Measurements from ENCODE around the gene SEPTIN12.
"Not testable (repeated sequence)": the region's sequence is repeated elsewhere in the genome, so short reads cannot be mapped to it uniquely, and the experiment has no call there.

Gene SEPTIN12

DNA sequence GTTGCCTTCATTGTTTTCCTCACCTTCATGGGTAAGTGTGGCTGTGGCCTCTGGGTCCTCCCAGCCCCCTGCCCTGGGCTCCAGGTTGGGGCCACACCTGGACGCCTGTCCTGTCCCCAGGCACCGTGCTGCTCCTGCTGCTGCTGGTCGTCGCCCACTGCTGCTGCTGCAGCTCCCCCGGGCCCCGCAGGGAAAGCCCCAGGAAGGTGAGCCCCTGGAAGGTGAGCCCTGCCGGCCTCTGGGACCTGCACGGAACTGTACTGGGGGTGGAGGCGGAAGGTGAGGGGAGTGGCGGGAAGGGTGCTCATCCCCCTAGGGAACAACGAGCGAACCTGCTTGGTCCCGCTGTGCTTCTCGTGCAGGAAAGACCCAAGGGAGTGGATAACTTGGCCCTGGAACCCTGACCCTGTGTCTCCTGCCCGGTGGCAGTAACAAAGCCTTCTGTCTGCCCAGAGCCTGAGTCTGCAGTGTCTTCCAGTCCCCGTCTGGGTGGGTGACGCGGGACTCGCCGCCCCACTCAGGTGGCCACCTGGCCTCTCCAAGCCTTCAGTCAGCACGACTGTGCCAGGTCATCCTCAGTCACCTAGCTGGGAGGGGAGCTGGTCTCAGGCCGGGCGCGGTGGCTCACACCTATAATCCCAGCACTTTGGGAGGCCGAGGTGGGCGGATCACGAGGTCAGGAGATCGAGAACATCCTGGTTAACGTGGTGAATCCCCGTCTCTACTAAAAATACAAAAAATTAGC lies 7.9 kb upstream of the SEPTIN12 start:
- H3K4me3 ChIP-seq (ENCODE audit: insufficient read depth, low read depth, low read length): no peak overlapping the region
- H3K36me3 ChIP-seq (ENCODE audit: control insufficient read depth, insufficient read depth, low read length): peaks cover 5% of the 10 kb centered on the region
- no peaks in the 10 kb centered on the region for H3K9me3 ChIP-seq (ENCODE audit: control insufficient read depth, low read length)
- H3K27me3 ChIP-seq (ENCODE audit: control insufficient read depth, insufficient read depth, low read length, poor library complexity, severe bottlenecking): no peaks in the 10 kb centered on the region
- H3K4me1 ChIP-seq (ENCODE audit: control insufficient read depth, insufficient read depth, low read length): no peaks in the 10 kb centered on the region
- H3K27ac ChIP-seq (ENCODE audit: insufficient read depth, low read depth, low read length, poor library complexity, severe bottlenecking): no peak overlapping the region
- 90 to 92% methylated on average over 30 of the region's 30 CpGs for WGBS, 2 experiments

DNA sequence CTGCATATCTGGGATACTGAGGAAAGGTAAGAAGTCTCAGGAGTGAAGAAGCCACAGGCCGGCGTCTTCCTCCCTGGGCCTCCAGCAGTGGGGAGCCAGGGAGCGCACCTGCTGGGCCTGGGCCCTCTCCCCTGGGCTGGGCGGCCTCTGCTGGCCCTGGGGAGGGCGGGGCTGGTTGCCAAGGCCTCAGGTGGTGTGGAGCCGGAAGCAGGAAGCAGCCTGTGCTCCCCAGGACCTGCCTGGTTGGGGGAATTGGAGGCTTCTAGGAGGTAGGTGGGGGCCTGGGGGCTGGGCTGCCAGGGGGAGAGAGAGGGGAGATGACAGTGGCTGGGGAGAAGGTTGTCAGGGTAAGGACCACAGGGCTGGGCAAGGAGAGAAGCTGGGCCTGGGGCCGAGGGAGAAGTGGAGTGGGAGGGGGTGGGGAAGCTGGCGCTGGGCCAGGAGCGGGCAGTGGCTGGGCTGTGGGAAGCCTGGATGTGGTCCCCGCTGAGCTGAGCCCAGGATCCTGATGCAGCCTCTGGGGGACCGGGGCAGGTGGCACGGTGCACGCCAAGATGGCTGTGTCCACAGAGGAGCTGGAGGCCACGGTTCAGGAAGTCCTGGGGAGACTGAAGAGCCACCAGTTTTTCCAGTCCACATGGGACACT lies 7.2 kb upstream of the SEPTIN12 start, which contains the start of gene SMIM22:
Gene SMIM22 (plus strand): TSS at position 189 of the 647 bp plus-strand sequence. CDS start 366 bp downstream, at position 555.
- no peaks in the 10 kb centered on the region for H3K27me3 ChIP-seq (ENCODE audit: control insufficient read depth, insufficient read depth, low read length, poor library complexity, severe bottlenecking)
- WGBS, 2 experiments: 90 to 92% methylated on average over 14 of the region's 14 CpGs

DNA sequence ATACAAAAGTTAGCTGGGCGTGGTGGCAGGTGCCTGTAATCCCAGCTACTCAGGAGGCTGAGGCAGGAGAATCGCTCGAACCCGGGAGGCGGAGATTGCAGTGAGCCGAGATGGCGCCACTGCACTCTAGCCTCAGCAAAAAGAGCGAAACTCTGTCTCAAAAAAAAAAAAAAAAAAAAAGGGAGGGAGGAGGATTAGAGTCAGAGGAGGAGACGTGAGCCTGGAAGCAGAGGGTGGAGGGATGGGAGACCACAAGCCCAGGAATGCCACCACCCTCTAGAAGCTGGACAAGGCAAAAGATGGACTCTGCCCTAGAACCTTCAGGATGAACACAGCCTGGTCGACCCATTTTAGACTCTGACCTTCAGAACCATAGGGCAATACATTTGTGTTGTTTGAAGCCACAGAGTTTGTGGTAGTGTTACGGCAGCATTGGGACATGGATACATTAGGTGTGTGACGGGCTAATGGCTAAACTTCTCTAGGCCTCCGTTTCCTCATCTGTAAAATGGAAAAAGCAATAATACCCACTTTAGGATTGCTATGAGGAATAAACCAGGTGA lies 4.9 kb upstream of the SEPTIN12 start:
- Histone ChIP-seq H3K4me1 (ENCODE audit: control insufficient read depth, insufficient read depth, low read length) (peaks cover 2% of the 10 kb centered on the region), H3K27me3 (ENCODE audit: control insufficient read depth, insufficient read depth, low read length, poor library complexity, severe bottlenecking) (no peaks in the 10 kb centered on the region), H3K27ac (ENCODE audit: insufficient read depth, low read depth, low read length, poor library complexity, severe bottlenecking) (no peak overlapping the region), H3K4me3 (ENCODE audit: insufficient read depth, low read depth, low read length) (no peak overlapping the region), H3K9me3 (ENCODE audit: control insufficient read depth, low read length) (no peaks in the 10 kb centered on the region), H3K36me3 (ENCODE audit: control insufficient read depth, insufficient read depth, low read length) (no peaks in the 10 kb centered on the region)
- WGBS, 2 experiments: 83 to 86% methylated on average over 13 of the region's 13 CpGs

More for the DNA sequence above, 7.2 kb upstream of the SEPTIN12 start, which contains the start of gene SMIM22:
- no peak within 1 kb of the TSS for H3K27ac ChIP-seq (ENCODE audit: insufficient read depth, low read depth, low read length, poor library complexity, severe bottlenecking)
- no peaks in the 10 kb centered on the region for H3K4me1 ChIP-seq (ENCODE audit: control insufficient read depth, insufficient read depth, low read length)
- H3K9me3 ChIP-seq (ENCODE audit: control insufficient read depth, low read length): no peaks in the 10 kb centered on the region
- peaks cover 5% of the 10 kb centered on the region for H3K36me3 ChIP-seq (ENCODE audit: control insufficient read depth, insufficient read depth, low read length)
- H3K4me3 ChIP-seq (ENCODE audit: insufficient read depth, low read depth, low read length): no peak within 1 kb of the TSS

DNA sequence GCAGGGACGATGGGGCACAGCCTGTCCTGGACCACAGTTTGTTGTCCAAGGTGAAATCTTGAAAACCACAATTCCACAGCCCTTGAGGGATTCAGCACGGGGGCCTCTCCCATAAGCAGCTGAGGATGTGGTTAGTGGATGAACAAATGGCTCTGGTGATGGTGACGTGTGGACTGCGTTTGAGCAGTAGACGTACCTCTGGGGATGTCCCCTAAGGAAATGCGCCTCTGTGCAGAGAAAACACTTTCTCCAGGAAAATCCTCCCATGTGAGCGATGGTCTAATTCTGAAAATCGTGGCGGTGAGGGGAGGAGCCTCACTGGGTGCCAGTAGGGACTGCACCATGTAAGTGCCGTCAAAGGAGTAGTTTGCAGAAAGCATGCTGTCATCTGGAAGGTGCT lies 2.7 kb upstream of the SEPTIN12 start:
- Histone ChIP-seq H3K27ac (ENCODE audit: insufficient read depth, low read depth, low read length, poor library complexity, severe bottlenecking) (no peak overlapping the region), H3K36me3 (ENCODE audit: control insufficient read depth, insufficient read depth, low read length) (no peaks in the 10 kb centered on the region), H3K4me1 (ENCODE audit: control insufficient read depth, insufficient read depth, low read length) (peaks cover 6% of the 10 kb centered on the region), H3K4me3 (ENCODE audit: insufficient read depth, low read depth, low read length) (no peak overlapping the region), H3K9me3 (ENCODE audit: control insufficient read depth, low read length) (no peaks in the 10 kb centered on the region), H3K27me3 (ENCODE audit: control insufficient read depth, insufficient read depth, low read length, poor library complexity, severe bottlenecking) (no peaks in the 10 kb centered on the region)
- WGBS, 2 experiments: 90 to 91% methylated on average over 10 of the region's 10 CpGs

DNA sequence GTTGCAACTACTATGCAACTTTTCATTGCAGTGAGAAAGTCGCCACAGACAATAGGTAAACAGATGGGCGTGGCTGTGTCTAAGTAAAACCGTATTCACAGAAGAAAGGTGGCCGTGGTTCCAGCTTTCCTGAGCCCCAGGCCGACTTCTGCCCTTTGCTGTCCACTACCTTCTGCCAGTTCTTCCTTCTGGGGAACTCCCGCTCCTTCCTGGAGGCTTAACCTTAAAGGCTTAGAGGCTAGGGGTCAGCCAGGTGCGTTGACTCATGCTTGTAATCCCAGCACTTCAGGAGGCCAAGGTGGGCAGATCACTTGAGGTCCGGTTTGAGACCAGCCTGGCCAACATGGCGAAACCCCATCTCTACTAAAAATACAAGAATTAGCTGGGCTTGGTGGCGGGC lies 2.1 kb upstream of the SEPTIN12 start:
- no peaks in the 10 kb centered on the region for H3K27me3 ChIP-seq (ENCODE audit: control insufficient read depth, insufficient read depth, low read length, poor library complexity, severe bottlenecking)
- H3K27ac ChIP-seq (ENCODE audit: insufficient read depth, low read depth, low read length, poor library complexity, severe bottlenecking): no peak overlapping the region
- WGBS, 2 experiments: 87 to 92% methylated on average over 10 of the region's 10 CpGs
- H3K4me3 ChIP-seq (ENCODE audit: insufficient read depth, low read depth, low read length): no peak overlapping the region
- no peaks in the 10 kb centered on the region for H3K36me3 ChIP-seq (ENCODE audit: control insufficient read depth, insufficient read depth, low read length)
- H3K9me3 ChIP-seq (ENCODE audit: control insufficient read depth, low read length): no peaks in the 10 kb centered on the region
- H3K4me1 ChIP-seq (ENCODE audit: control insufficient read depth, insufficient read depth, low read length): peaks cover 6% of the 10 kb centered on the region

DNA sequence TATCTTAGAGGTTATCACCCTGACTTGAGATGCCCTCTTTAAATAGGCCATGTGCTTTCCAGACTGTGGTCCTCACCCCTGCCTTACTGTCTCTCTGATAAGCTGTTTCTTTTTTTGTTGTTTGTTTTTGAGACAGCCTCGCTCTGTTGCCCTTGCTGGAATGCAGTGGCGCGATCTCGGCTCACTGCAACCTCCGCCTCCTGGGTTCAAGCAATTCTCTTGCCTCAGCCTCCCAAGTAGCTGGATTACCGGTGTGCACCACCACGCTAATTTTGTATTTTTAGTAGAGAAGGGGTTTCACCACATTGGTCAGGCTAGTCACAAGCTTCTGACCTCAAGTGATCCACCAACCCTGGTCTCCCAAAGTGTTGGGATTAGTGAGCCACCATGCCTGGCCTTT lies 765 bp upstream of the SEPTIN12 start:
- Histone ChIP-seq H3K27me3 (ENCODE audit: control insufficient read depth, insufficient read depth, low read length, poor library complexity, severe bottlenecking) (no peaks in the 10 kb centered on the region), H3K9me3 (ENCODE audit: control insufficient read depth, low read length) (no peaks in the 10 kb centered on the region), H3K36me3 (ENCODE audit: control insufficient read depth, insufficient read depth, low read length) (no peaks in the 10 kb centered on the region), H3K27ac (ENCODE audit: insufficient read depth, low read depth, low read length, poor library complexity, severe bottlenecking) (no peak overlapping the region), H3K4me3 (ENCODE audit: insufficient read depth, low read depth, low read length) (no peak overlapping the region), H3K4me1 (ENCODE audit: control insufficient read depth, insufficient read depth, low read length) (peaks cover 6% of the 10 kb centered on the region)
- 94% methylated on average over 7 of the region's 7 CpGs for WGBS, 2 experiments

DNA sequence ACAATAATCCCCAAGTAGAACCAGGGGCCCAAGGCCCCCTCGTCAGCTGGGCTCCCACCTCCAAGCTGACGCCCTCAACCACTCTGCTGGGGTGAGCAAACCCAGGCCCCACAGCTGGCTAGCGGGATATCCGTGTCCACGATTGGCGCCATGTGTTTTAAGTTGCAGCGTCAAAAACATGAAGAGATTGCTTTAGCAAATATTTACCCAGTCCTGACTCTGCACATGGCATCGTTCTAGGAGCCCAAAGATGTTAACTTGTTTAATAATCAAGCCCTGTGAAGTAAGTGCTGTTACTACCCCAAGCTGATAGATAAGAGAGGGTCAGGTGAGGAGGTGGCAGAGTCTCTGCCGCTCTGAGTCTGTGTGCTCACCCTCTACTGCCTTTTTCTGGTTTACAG lies 344 bp upstream of the SEPTIN12 start:
- 89 to 92% methylated on average over 9 of the region's 9 CpGs for WGBS, 2 experiments
- Histone ChIP-seq H3K4me3 (ENCODE audit: insufficient read depth, low read depth, low read length) (no peak overlapping the region), H3K27me3 (ENCODE audit: control insufficient read depth, insufficient read depth, low read length, poor library complexity, severe bottlenecking) (no peaks in the 10 kb centered on the region), H3K27ac (ENCODE audit: insufficient read depth, low read depth, low read length, poor library complexity, severe bottlenecking) (no peak overlapping the region), H3K9me3 (ENCODE audit: control insufficient read depth, low read length) (no peaks in the 10 kb centered on the region), H3K36me3 (ENCODE audit: control insufficient read depth, insufficient read depth, low read length) (no peaks in the 10 kb centered on the region), H3K4me1 (ENCODE audit: control insufficient read depth, insufficient read depth, low read length) (peaks cover 6% of the 10 kb centered on the region)

DNA sequence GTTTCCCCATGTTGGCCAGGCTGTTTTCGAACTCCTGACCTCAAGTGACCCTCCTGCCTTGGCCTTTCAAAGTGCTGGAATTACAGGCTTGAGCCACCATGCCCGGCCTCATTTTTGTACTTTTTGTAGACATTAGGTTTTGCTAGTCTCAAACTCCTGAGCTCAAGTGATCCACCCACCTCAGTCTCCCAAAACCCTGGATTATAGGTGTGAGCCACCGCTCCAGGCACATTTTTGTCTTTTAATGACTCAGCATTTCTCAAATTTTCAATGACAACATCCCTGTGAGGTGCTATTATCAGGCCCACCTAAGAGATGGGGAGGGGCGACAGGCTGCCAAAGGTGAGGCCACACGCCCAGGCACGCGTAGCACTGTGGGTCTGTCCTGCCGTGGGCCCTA lies 1.1 kb downstream of the SEPTIN12 start:
- Histone ChIP-seq H3K4me3 (ENCODE audit: insufficient read depth, low read depth, low read length) (no peak overlapping the region), H3K27ac (ENCODE audit: insufficient read depth, low read depth, low read length, poor library complexity, severe bottlenecking) (no peak overlapping the region), H3K36me3 (ENCODE audit: control insufficient read depth, insufficient read depth, low read length) (no peaks in the 10 kb centered on the region), H3K4me1 (ENCODE audit: control insufficient read depth, insufficient read depth, low read length) (peaks cover 6% of the 10 kb centered on the region), H3K9me3 (ENCODE audit: control insufficient read depth, low read length) (no peaks in the 10 kb centered on the region), H3K27me3 (ENCODE audit: control insufficient read depth, insufficient read depth, low read length, poor library complexity, severe bottlenecking) (no peaks in the 10 kb centered on the region)
- 93 to 95% methylated on average over 8 of the region's 8 CpGs for WGBS, 2 experiments

DNA sequence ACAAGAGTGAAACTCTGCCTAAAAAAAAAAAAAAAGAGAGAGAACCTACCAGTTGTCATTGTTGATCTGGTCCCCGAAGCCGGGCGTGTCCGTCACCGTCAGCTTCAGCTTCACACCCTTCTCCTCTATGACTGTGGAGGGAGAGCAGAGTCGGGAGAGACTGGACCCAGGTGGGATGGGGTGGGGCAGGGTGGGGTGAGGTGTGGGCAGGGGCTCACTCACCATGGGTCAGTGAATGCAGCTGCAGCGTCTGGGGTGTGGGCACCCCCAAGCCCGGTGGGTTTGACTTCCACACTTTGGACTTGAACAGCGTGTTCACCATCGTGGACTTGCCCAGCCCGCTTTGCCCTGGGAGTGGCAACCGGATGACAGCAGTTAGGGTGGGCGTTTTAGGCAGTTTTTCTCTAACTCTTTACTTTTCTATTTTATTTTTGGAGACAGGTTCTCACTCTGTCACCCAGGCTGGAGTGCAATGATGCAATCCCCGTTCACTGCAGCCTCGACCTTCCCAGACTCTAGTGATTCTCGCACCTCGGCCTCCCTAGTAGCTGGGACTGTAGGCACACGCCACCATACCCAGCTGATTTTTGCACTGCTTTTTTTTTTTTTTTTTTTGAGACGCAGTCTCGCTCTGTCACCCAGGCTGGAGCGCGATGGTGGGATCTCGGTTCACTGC lies 2.2 kb downstream of the SEPTIN12 start:
- H3K36me3 ChIP-seq (ENCODE audit: control insufficient read depth, insufficient read depth, low read length): no peaks in the 10 kb centered on the region
- H3K4me1 ChIP-seq (ENCODE audit: control insufficient read depth, insufficient read depth, low read length): peaks cover 6% of the 10 kb centered on the region
- no peak overlapping the region for H3K4me3 ChIP-seq (ENCODE audit: insufficient read depth, low read depth, low read length)
- no peak overlapping the region for H3K27ac ChIP-seq (ENCODE audit: insufficient read depth, low read depth, low read length, poor library complexity, severe bottlenecking)
- WGBS, 2 experiments: 93 to 96% methylated on average over 23 of the region's 23 CpGs
- H3K9me3 ChIP-seq (ENCODE audit: control insufficient read depth, low read length): no peaks in the 10 kb centered on the region
- no peaks in the 10 kb centered on the region for H3K27me3 ChIP-seq (ENCODE audit: control insufficient read depth, insufficient read depth, low read length, poor library complexity, severe bottlenecking)

DNA sequence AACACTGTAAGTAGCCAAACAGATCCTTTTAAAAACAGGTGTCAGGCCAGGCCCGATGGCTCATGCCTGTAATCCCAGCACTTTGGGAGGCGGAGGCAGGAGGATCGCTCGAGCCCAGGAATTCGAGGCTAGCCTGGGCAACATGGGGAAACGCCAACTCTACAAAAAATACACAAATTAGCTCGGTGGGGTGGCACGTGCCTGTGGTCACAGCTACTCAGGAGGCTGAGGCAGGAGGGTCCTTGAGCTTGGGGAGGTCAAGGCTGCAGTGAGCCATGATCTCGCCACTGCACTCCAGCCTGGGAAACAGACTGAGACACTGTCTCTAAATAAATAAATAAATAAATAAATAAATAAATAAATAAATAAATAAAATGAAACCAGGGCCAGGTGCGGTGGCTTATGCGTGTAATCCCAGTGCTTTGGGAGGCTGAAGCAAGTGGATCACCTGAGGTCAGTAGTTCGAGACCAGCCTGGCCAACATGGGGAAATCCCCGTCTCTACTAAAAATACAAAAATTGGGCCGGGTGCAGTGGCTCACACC lies 3.6 kb downstream of the SEPTIN12 start:
- not testable (repeated sequence) for H3K4me3 ChIP-seq (ENCODE audit: insufficient read depth, low read depth, low read length); H3K4me1 ChIP-seq (ENCODE audit: control insufficient read depth, insufficient read depth, low read length); H3K27ac ChIP-seq (ENCODE audit: insufficient read depth, low read depth, low read length, poor library complexity, severe bottlenecking); H3K36me3 ChIP-seq (ENCODE audit: control insufficient read depth, insufficient read depth, low read length); H3K27me3 ChIP-seq (ENCODE audit: control insufficient read depth, insufficient read depth, low read length, poor library complexity, severe bottlenecking); H3K9me3 ChIP-seq (ENCODE audit: control insufficient read depth, low read length)
- WGBS, 2 experiments: 91 to 95% methylated on average over 14 of the region's 14 CpGs
